ENCODE results near the gene COMMD1.

DNA sequence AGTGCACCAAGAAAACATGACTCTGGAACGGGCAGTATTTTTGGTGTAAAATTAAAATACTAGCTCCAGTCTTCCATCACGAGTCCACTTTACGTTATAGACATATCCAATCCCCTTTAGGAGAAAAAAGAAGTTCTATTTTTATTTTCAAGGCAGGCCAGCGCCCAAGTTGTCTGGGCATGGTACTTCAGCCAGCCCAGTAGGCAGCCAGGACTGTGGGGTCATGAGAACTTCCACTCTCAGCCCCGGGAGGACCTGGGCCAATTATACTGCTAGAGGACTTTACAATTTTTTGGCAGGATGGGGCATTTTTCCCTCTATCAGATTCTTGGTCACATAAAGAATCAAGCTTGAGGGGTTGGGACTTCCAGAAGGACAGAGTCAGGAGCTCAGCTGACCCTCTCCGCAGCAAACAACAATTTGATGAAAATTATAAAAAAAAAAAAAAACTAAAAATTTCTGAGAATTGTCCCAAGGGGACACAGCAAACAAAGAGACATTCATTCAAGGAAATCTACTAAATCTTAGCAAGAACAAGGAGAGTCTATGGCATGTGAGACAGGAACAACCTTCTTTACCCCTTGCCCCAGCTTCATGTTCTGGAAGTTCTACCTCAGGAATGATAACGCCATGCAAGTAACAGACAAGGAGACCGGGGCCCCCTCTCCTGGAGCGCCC, 253.1 kb downstream of the COMMD1 start:
- TF ChIP-seq, protein P1, sequence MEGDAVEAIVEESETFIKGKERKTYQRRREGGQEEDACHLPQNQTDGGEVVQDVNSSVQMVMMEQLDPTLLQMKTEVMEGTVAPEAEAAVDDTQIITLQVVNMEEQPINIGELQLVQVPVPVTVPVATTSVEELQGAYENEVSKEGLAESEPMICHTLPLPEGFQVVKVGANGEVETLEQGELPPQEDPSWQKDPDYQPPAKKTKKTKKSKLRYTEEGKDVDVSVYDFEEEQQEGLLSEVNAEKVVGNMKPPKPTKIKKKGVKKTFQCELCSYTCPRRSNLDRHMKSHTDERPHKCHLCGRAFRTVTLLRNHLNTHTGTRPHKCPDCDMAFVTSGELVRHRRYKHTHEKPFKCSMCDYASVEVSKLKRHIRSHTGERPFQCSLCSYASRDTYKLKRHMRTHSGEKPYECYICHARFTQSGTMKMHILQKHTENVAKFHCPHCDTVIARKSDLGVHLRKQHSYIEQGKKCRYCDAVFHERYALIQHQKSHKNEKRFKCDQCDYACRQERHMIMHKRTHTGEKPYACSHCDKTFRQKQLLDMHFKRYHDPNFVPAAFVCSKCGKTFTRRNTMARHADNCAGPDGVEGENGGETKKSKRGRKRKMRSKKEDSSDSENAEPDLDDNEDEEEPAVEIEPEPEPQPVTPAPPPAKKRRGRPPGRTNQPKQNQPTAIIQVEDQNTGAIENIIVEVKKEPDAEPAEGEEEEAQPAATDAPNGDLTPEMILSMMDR (conservative IDR thresholded peaks at IDR 0.05; ENCODE audit: low read depth, low read length), result no peak
- TF ChIP-seq EZH2phosphoT487 (IDR thresholded peaks at IDR 0.05; ENCODE audit: borderline replicate concordance, low read length), result no peak
- no peak for TF ChIP-seq EZH2 (IDR thresholded peaks at IDR 0.05; ENCODE audit: low read length, unreplicated experiment)

Data from PC-3 (cell line).